GM23248 (cell line): ENCODE data around the gene ART4. TPM values are rescaled to one million over a fixed set of nuclear protein-coding genes. Genes with fewer than 3 reads are reported as not detected.

Experiments
- DNase-seq: peaks from one replicate; pipeline ENCODE4 v3.0.0-alpha.2; 2015
- H2AFZ ChIP-seq: fragments of 200-600 bp; sonication (generic); 2 replicates; pipeline ENCODE4 v1.6.1; 2016; ENCODE audit warnings: antibody characterized with exemption
- H3F3A ChIP-seq: fragments of 200-600 bp; sonication (generic); 2 replicates; pipeline ENCODE4 v1.6.1; 2016; ENCODE audit warnings: mild to moderate bottlenecking, antibody characterized with exemption, mixed run types; ENCODE audit not compliant: insufficient read depth
- H3K27ac ChIP-seq: fragments of 200-600 bp; sonication (generic); 2 replicates; pipeline ENCODE4 v1.5.1; 2016; ENCODE audit warnings: mild to moderate bottlenecking
- H3K27me3 ChIP-seq: fragments of 200-600 bp; sonication (generic); replicated peaks from 2 replicates; pipeline ENCODE4 v1.6.1; 2016; ENCODE audit warnings: mild to moderate bottlenecking; ENCODE audit not compliant: insufficient read depth
- H3K36me3 ChIP-seq: fragments of 200-600 bp; sonication (generic); 2 replicates; pipeline ENCODE4 v1.6.1; 2016; ENCODE audit warnings: low read depth, mild to moderate bottlenecking
- H3K4me1 ChIP-seq: fragments of 200-600 bp; sonication (generic); 2 replicates; pipeline ENCODE4 v1.6.1; 2016; ENCODE audit warnings: mild to moderate bottlenecking; ENCODE audit not compliant: insufficient read depth
- H3K4me2 ChIP-seq: fragments of 200-600 bp; sonication (generic); one replicate; pipeline ENCODE4 v1.6.1; 2016; ENCODE audit warnings: mild to moderate bottlenecking; ENCODE audit not compliant: unreplicated experiment
- H3K4me3 ChIP-seq: fragments of 200-600 bp; sonication (generic); 2 replicates; pipeline ENCODE4 v1.5.1; 2016; ENCODE audit warnings: mild to moderate bottlenecking
- H3K79me2 ChIP-seq: fragments of 200-600 bp; sonication (generic); 2 replicates; pipeline ENCODE4 v1.6.1; 2016; ENCODE audit warnings: mild to moderate bottlenecking; ENCODE audit not compliant: insufficient read depth
- H3K9ac ChIP-seq: fragments of 200-600 bp; sonication (generic); 2 replicates; pipeline ENCODE4 v1.6.1; 2016; ENCODE audit warnings: mild to moderate bottlenecking
- H3K9me2 ChIP-seq: fragments of 200-600 bp; sonication (generic); 2 replicates; pipeline ENCODE4 v1.6.1; 2016; ENCODE audit warnings: mixed run types, mild to moderate bottlenecking, moderate library complexity; ENCODE audit not compliant: insufficient read depth
- H3K9me3 ChIP-seq: fragments of 200-600 bp; sonication (generic); one replicate; pipeline ENCODE4 v1.6.1; 2017; ENCODE audit warnings: low read depth
- H4K20me1 ChIP-seq: fragments of 200-600 bp; sonication (generic); 2 replicates; pipeline ENCODE4 v1.6.0; 2016; ENCODE audit not compliant: insufficient read depth
- EZH2 ChIP-seq: fragments of 200-600 bp; sonication (generic); IDR thresholded peaks from 2 replicates; pipeline ENCODE4 v1.6.1; 2018; ENCODE audit warnings: antibody characterized with exemption, mild to moderate bottlenecking; ENCODE audit not compliant: insufficient read depth, poor library complexity, severe bottlenecking
- EZH2phosphoT487 ChIP-seq: fragments of 200-600 bp; sonication (generic); IDR thresholded peaks from 2 replicates; pipeline ENCODE4 v1.6.1; 2018; ENCODE audit warnings: antibody characterized with exemption, moderate library complexity, mild to moderate bottlenecking, low read depth; ENCODE audit not compliant: insufficient read depth
- whole genome bisulfite sequencing, 2 experiments: methylation state at CpG; one replicate each; pipeline ENCODE4 v1.1.6; 2015 to 2017; ENCODE audit warnings: low lambda C conversion rate in 2 of 2, low coverage in 1 of 2; ENCODE audit errors: missing lambda C conversion rate in 2 of 2; 5-methylcytosine and 5-hydroxymethylcytosine counted together
- in situ Hi-C: fragments of 300-500 bp; cut with MboI; formaldehyde crosslinking; loops from 2 replicates; pipeline ENCODE4 v1.15.0; 2020
- polyA plus RNA-seq: library from polyadenylated mRNA; unstranded; fragments of >200 nt; fragmentation: Nextera tagmentation; extraction: Ambion mirVana; gene quantifications from 2 replicates; pipeline ENCODE4 v1.2.1, GENCODE V29; 2016
- total RNA-seq: library from RNA; depleted of rRNA; stranded (reverse); fragments of >200 nt; shearing (Covaris generic); gene quantifications from 2 replicates; pipeline ENCODE4 v1.2.3, GENCODE V29; 2014

ART4 gene
- total and polyA plus RNA-seq, 2 experiments from 2014 or later, result not detected

DNA sequence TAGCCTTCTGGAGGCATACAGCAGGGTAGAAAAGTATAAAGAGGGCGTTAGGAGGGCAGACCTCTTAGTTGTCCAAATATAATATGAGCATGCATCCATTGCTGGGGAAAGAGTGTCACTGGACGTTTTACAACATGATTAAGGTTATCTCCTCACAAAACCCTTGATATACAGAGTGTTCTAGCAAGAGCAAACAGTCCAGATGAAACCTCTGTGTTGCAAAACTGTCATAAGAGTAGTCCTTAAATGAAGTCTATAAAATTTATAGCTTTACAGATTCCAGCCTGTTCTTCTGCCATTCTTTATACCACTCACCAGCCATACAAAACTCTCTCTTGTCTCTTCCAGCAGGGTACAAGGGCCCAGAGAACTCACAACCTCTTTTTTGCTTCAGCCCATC is 61.8 kb downstream of the ART4 start:
- Histone ChIP-seq H3K4me2 (no peak overlapping the region), H3K4me1 (peaks cover 11% of the 10 kb centered on the region), H3K27me3 (no peaks in the 10 kb centered on the region), H3K27ac (no peak overlapping the region), H3K79me2 (peaks cover 11% of the 10 kb centered on the region), H3K36me3 (peaks cover 23% of the 10 kb centered on the region), H2AFZ (no peak overlapping the region), H4K20me1 (no peaks in the 10 kb centered on the region), H3K9ac (no peak overlapping the region), H3F3A (peaks cover 22% of the 10 kb centered on the region), H3K9me3 (no peaks in the 10 kb centered on the region), H3K4me3 (no peak overlapping the region), H3K9me2 (no peaks in the 10 kb centered on the region)
- TF ChIP-seq EZH2 (no peak), EZH2phosphoT487 (no peak)
- DNase-seq, result no peak
- 45 to 58% methylated on average over 2 of the region's 2 CpGs for WGBS, 2 experiments
- in situ Hi-C loops, result no loop called here

DNA sequence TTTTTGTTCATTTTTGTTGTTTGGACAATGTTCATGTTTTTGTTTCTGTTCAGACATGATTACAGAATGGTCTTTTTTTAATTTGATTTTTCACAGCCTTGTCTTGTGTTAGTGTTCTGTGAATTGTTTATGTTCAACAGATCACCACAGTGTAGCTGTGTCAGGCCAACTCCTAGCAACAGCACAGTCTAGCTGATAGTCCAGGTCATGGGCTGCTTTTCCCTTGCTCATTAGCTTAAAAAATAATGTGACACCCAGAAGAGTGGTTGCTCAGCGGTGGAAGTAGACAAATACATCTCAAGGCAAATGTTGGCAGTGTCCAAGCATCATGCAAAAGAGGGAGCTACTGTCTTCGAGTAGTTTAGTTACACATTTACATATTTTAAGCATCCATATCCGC is 62.5 kb downstream of the ART4 start:
- peaks cover 16% of the 10 kb centered on the region; the same call in 1 of the 2 replicates for H3K36me3 ChIP-seq
- TF ChIP-seq EZH2phosphoT487, result no peak
- TF ChIP-seq EZH2, result no peak
- in situ Hi-C loops, result no loop called here
- H3F3A ChIP-seq, result peaks cover 29% of the 10 kb centered on the region
- H3K4me3 ChIP-seq, result no peak overlapping the region
- peaks cover 18% of the 10 kb centered on the region for H3K79me2 ChIP-seq
- H3K4me1 ChIP-seq, result peaks cover 18% of the 10 kb centered on the region
- H3K9me2 ChIP-seq, result no peaks in the 10 kb centered on the region
- DNase-seq, result no peak
- H3K9me3 ChIP-seq, result no peaks in the 10 kb centered on the region
- WGBS, 2 experiments, result 90 to 97% methylated on average over 3 of the region's 3 CpGs
- H3K27me3 ChIP-seq, result no peaks in the 10 kb centered on the region
- H3K27ac ChIP-seq, result no peak overlapping the region
- H2AFZ ChIP-seq, result peak overlapping the region; percentile 52
- H4K20me1 ChIP-seq, result no peaks in the 10 kb centered on the region
- no peak overlapping the region for H3K9ac ChIP-seq
- peak overlapping the region; percentile 32 for H3K4me2 ChIP-seq

DNA sequence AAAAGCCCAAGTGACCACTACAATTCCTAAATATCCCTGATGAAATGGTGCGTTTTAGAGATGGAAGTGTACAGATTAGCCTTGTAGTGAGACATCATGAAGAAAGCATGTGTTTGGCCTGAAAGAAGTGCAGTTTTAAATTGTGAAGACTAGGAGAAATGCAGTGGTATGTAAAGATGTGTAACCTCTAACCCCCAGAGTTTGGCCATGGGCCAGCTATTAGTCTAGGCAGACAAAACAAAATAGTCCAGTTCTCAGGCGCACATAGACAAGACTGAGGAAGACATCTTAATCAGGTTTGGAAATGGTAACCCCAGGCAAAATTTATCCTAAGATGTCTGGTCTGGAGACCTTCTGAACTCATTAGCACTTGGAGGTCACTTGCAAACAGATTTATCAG is 63.5 kb downstream of the ART4 start:
- Histone ChIP-seq H3K9me2 (no peaks in the 10 kb centered on the region), H3K79me2 (peaks cover 20% of the 10 kb centered on the region), H2AFZ (0 out of 2 replicates have a peak overlapping the region, but pooled peaks have one; percentile 52), H3F3A (peaks cover 37% of the 10 kb centered on the region), H3K4me2 (no peak overlapping the region), H3K4me1 (peaks cover 22% of the 10 kb centered on the region), H3K36me3 (peaks cover 8% of the 10 kb centered on the region; the same call in 1 of the 2 replicates), H3K4me3 (no peak overlapping the region), H4K20me1 (no peaks in the 10 kb centered on the region), H3K9ac (no peak overlapping the region), H3K9me3 (no peaks in the 10 kb centered on the region), H3K27ac (no peak overlapping the region), H3K27me3 (no peaks in the 10 kb centered on the region)
- in situ Hi-C loops, result no loop called here
- TF ChIP-seq EZH2phosphoT487, result no peak
- no peak for TF ChIP-seq EZH2
- DNase-seq, result no peak
- WGBS, 2 experiments, result 97 to 99% methylated on average over 2 of the region's 2 CpGs

GRCh38 chr12:14777271-14777670 is 66.1 kb downstream of the ART4 start:
- DNase-seq, result peak; percentile 44
- peaks cover 20% of the 10 kb centered on the region for H3K79me2 ChIP-seq
- in situ Hi-C loops, result no loop called here
- H3K9me3 ChIP-seq, result no peaks in the 10 kb centered on the region
- no peak overlapping the region for H3K4me3 ChIP-seq
- H3K9me2 ChIP-seq, result no peaks in the 10 kb centered on the region
- WGBS, 2 experiments, result 50 to 52% methylated on average over 3 of the region's 3 CpGs
- peaks cover 29% of the 10 kb centered on the region for H3F3A ChIP-seq
- no peak overlapping the region for H3K27ac ChIP-seq
- peak overlapping the region; percentile 39 for H3K4me2 ChIP-seq
- H3K36me3 ChIP-seq, result no peaks in the 10 kb centered on the region
- H3K9ac ChIP-seq, result no peak overlapping the region
- no peaks in the 10 kb centered on the region for H4K20me1 ChIP-seq
- TF ChIP-seq EZH2phosphoT487 (no peak), EZH2 (no peak)
- peaks cover 22% of the 10 kb centered on the region for H3K4me1 ChIP-seq
- no peaks in the 10 kb centered on the region for H3K27me3 ChIP-seq
- H2AFZ ChIP-seq, result no peak overlapping the region
